Stimulated activated CD8-positive, alpha-beta memory T cell treated with anti-CD3 and anti-CD28 coated beads, Interleukin-4, amount 100 ng/mL, for 4 hours (primary cell): ENCODE measurements around the gene HADHA.

Experiments
- DNase-seq, 2 donors: peaks; one replicate each; pipeline ENCODE4 v3.0.0-alpha.2; 2020; ENCODE audit warnings: low read depth in 2 of 2, low spot score in 1 of 2

Gene HADHA

GRCh38 chr2:26195040-26195984 is 49.1 kb downstream of the HADHA start:
- no peak for DNase-seq

DNA sequence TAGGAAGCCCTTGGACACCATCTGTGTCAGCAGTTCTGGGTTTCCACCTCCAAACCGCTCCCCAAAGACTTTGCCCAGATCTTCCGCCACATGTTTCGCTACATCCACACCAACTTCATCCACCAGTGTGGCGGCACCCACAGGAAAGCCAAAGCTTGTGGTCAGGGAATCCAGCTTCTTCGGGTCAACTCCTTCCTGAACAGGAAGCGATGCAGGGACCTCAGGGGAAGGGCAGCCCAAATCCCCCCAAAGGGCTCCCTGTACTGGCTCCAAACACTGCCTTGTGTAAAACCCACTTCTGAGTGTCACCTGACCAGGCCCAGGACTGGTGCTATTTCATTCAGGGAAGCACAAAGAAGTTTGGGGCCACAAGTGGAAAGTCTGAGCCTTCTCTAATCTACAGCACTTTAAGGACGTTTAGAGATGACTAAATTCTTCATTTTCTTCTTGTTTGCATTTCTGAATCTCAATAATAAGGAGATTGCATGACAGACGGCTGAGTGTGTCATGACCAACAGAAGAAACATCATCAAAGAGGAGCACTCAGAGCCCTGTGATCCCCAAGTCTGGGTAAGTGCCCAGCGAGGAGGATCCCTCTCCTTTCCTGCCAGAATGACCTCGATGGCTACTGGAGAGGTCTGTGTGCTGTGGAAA is 50.7 kb downstream of the HADHA start:
- DNase-seq, result no peak

GRCh38 chr2:26191316-26192159 is 52.9 kb downstream of the HADHA start:
- no peak for DNase-seq

GRCh38 chr2:26190369-26190768 is 54.1 kb downstream of the HADHA start:
- DNase-seq, result no peak

DNA sequence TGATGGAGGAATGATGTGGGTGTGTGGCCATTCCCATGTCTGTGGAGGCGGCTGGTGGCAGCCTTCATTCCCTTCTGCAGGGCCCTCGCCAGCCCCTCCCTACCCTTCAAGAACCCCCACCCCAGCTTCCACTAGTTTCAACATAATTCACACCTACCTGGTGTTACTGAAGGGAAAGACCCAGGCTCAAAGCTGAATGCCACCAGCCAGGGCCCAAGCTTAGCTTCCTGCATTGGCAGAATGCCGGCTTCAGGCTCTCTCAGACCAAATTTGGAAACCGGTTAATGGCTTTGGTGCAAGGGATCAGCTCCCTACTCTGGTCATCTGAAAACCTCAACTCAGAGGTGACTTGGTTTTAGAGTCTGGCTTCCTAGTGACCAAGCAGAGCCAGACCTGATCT is 54.7 kb downstream of the HADHA start:
- no peak for DNase-seq

DNA sequence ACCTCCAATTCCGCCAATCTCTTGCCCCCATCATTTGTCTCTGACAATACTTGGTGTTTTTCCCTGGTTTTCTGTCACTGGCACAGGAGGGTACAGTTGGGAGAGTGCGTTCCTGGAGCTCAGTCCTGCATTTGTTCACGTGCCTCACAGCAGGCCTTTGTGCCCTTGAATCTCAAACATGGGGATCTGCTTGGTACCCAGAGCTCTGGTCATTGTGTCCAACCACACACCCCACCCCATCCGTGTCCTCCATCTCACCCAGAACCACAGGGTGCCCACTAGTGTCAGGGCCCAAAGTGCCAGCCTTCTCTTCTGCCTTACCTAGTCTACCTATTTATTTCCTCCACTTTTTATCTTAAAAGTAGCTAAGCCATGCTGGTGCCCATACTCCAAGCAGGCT is 55.3 kb downstream of the HADHA start:
- DNase-seq, result no peak

DNA sequence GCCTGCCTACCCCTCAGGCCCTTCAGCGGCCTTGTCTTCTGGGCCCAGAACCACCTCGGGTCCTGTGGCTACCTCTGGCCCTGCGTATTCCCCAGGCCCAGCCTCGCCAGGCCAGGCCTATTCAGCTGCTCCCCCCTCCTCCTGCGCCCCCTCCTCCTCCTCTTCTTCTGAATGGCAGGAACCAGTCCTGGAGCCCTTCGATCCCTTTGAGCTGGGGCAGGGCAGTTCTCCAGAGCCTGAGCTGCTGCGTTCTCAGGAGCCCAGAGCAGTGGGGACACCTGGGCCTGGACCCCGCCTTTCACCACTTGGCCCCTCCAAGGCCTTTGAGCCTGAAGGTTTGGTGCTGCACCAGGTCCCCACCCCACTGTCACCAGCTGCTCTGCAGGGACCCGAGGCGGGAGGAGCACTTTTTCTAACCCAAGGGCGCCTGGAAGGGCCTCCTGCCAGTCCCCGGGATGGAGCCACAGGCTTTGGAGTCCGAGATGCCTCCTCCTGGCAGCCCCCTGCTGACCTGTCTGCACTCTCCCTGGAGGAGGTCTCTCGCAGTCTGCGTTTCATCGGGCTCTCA is 56.8 kb downstream of the HADHA start:
- no peak for DNase-seq

GRCh38 chr2:26187114-26187513 is 57.3 kb downstream of the HADHA start:
- no peak for DNase-seq

DNA sequence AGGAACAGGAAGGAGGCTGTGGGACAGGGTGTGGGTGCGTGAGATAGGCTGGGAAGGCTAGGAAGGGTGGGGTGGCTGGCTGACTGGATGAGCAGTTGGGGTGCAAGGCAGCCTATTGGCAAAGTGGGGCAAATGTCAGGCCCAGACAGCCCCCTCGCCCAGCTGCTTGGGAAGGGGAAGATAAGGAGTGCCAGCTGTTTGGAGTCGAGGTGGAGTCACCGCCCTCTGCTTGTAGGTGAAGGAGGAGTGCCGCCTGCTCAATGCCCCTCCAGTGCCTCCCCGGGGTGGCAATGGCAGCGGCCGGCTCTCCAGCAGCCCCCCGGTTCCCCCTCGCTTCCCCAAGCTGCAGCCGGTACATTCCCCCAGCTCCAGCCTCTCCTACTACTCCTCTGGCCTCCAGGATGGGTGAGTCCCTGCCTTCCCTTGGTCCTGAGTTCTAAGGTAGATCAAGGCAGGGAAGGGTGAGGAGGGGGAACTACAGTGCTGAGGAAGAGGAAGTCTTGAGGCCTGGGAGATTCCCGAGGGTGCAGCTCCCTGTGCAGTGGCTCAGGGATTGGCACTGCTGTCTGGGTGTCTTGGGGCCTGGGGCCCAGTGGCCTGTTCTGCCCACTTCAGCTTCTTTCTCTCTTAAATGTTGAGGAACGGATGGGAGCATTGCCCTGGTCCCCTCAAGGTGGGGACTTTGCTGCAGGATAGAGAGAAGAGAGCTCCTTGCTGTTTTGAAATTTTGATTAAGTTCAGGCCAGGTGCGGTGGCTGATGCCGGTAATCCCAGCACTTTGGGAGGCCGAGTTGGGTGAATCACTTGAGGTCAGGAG is 58.3 kb downstream of the HADHA start:
- DNase-seq, result no peak

DNA sequence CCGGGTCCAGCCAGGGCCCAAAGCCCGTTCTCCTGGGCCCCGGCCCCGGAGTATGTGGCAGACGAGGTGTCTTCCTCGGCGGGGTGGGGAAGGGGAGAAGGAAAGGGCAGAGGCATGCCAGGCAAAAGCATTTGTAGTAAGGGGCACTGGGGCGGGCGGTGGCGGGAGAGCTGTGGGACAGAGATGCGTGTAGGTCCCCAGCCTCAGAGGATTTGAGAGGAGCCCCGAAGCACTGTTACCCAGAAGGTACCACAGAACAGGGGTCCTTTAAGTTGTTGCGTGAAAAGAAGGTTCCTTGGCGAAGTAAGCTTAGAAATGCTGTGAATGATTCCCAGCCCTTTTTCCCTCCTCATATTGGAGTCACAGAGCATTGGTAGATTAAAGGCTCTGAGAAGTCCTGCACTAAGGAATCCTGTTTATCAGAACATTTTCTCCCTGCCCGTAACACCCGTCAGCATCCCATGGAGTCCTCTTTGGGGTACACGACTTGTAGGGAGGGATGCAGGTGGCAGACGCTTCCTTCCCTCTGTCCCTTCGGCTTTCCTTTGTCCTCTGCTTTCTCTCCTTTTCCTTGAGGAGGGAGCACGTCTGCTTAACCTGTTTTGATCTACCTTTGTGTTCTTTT is 59.0 kb downstream of the HADHA start:
- DNase-seq, result no peak

- DNase-seq, result peak; percentile 41 to 71
Measured at GRCh38 chr2:26184555-26185303, 59.7 kb downstream of the HADHA start.

- no peak for DNase-seq
Measured at GRCh38 chr2:26184121-26184520, 60.3 kb downstream of the HADHA start.

- DNase-seq, result no peak
Measured at GRCh38 chr2:26182887-26183630, 61.4 kb downstream of the HADHA start.

- no peak for DNase-seq
Measured at GRCh38 chr2:26182441-26182840, 62.0 kb downstream of the HADHA start.

- no peak for DNase-seq
Measured at GRCh38 chr2:26179446-26179913, 65.0 kb downstream of the HADHA start.

DNA sequence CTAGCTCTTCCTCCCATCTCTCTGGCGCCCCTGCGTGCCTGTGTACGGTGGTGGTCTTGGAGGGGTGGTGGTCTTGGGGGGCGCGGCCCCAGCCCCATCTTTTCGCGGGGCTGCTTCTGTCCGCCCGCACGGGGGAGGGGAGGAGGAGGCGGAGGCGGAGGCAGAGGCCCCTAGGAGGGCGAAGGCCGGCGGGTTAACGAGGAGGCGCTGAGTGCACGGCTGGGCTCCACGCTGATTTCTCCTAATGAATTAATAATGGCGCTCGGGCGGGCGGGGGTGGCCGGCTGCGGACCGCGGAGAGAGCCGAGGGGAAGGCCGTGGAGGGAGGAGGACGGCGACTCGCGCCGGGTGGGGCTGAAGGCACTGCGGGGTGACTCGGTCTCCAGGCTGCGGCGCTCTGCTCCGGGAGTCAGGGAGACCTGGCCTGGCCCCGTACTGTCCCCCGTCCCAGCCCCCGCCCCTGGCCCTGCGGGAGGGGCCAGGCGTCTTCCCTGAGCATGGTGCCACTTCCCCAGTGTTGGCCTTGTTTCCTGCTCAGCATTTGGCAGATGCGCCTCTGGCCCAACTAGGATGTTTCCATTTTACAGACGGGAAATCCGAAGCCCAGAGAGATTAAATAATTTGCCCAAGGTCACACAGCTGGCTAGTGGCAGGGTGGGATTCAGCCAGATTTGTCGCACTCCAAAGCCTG is 65.5 kb downstream of the HADHA start:
- no peak for DNase-seq

- DNase-seq, result no peak
Measured at GRCh38 chr2:26178246-26178645, 66.2 kb downstream of the HADHA start.

- DNase-seq, result no peak
Measured at GRCh38 chr2:26177122-26177521, 67.3 kb downstream of the HADHA start.
